Neural progenitor cell (in vitro differentiated cells): ENCODE results near the gene GALR3. TPM values are rescaled to one million over a fixed set of nuclear protein-coding genes. Genes with fewer than 3 reads are reported as not detected.

Experiments used
- DNase-seq: peaks from one replicate; pipeline ENCODE4 v3.0.0-alpha.2; 2016; ENCODE audit warnings: low spot score
- H2AFZ ChIP-seq: fragments of 200-600 bp; sonication (generic); replicated peaks from 2 replicates; pipeline ENCODE4 v1.6.1; 2016; ENCODE audit warnings: antibody characterized with exemption
- H3F3A ChIP-seq: fragments of 200-600 bp; sonication (generic); 2 replicates; pipeline ENCODE4 v1.6.1; 2016; ENCODE audit warnings: antibody characterized with exemption, low read depth
- H3K27ac ChIP-seq: fragments of 200-600 bp; sonication (generic); 2 replicates; pipeline ENCODE4 v1.5.1; 2016; ENCODE audit warnings: mild to moderate bottlenecking
- H3K27me3 ChIP-seq: fragments of 200-600 bp; sonication (generic); 2 replicates; pipeline ENCODE4 v1.6.1; 2016; ENCODE audit warnings: mild to moderate bottlenecking, moderate library complexity
- H3K36me3 ChIP-seq: fragments of 200-600 bp; sonication (generic); 2 replicates; pipeline ENCODE4 v1.5.1; 2016
- H3K4me1 ChIP-seq: fragments of 200-600 bp; sonication (generic); 2 replicates; pipeline ENCODE4 v1.6.1; 2016; ENCODE audit warnings: mixed run types
- H3K4me2 ChIP-seq: fragments of 200-600 bp; sonication (generic); 2 replicates; pipeline ENCODE4 v1.6.1; 2016
- H3K4me3 ChIP-seq: fragments of 200-600 bp; sonication (generic); 2 replicates; pipeline ENCODE4 v1.5.1; 2016
- H3K79me2 ChIP-seq: fragments of 200-600 bp; sonication (generic); 2 replicates; pipeline ENCODE4 v1.6.1; 2016; ENCODE audit warnings: low read depth
- H3K9ac ChIP-seq: fragments of 200-600 bp; sonication (generic); 2 replicates; pipeline ENCODE4 v1.6.1; 2016
- H3K9me3 ChIP-seq: fragments of 200-600 bp; sonication (generic); 2 replicates; pipeline ENCODE4 v1.5.1; 2016; ENCODE audit warnings: low read depth
- H4K20me1 ChIP-seq: fragments of 200-600 bp; sonication (generic); 2 replicates; pipeline ENCODE4 v1.6.1; 2016; ENCODE audit warnings: low read depth
- H3K27ac Mint-ChIP-seq: 3 replicates; pipeline ENCODE4 v1.8.0; 2021; ENCODE audit warnings: mixed read lengths
- H3K27me3 Mint-ChIP-seq: 2 replicates; pipeline ENCODE4 v1.8.0; 2022; ENCODE audit warnings: low read depth, mild to moderate bottlenecking, inconsistent platforms, moderate library complexity, mixed read lengths; ENCODE audit not compliant: insufficient read depth
- H3K36me3 Mint-ChIP-seq: 3 replicates; pipeline ENCODE4 v1.8.0; 2021; ENCODE audit warnings: mixed read lengths
- H3K4me1 Mint-ChIP-seq: 3 replicates; pipeline ENCODE4 v1.8.0; 2021; ENCODE audit warnings: mixed read lengths
- H3K4me3 Mint-ChIP-seq: 3 replicates; pipeline ENCODE4 v1.8.0; 2021; ENCODE audit warnings: mild to moderate bottlenecking, moderate library complexity, mixed read lengths
- H3K9me3 Mint-ChIP-seq: 3 replicates; pipeline ENCODE4 v1.8.0; 2020; ENCODE audit warnings: mixed read lengths
- EZH2 ChIP-seq: fragments of 200-600 bp; sonication (generic); IDR thresholded peaks from 2 replicates; pipeline ENCODE4 v1.6.1; 2017; ENCODE audit warnings: antibody characterized with exemption, mild to moderate bottlenecking, moderate library complexity
- EZH2phosphoT487 ChIP-seq: fragments of 200-600 bp; sonication (generic); IDR thresholded peaks from 2 replicates; pipeline ENCODE4 v1.6.1; 2017; ENCODE audit warnings: antibody characterized with exemption
- total RNA-seq: library from RNA; depleted of rRNA; stranded (reverse); fragments of >200 nt; gene quantifications from 2 replicates; pipeline ENCODE4 v1.2.3, GENCODE V29; 2015; ENCODE audit warnings: low replicate concordance
- TF ChIP-seq, protein P1 (sequence below): fragments of 200-600 bp; sonication (generic); IDR thresholded peaks from 2 replicates; pipeline ENCODE4 v1.5.1; 2017; ENCODE audit warnings: antibody characterized with exemption, mild to moderate bottlenecking

GALR3 gene
- total RNA-seq, 1 donor from 2014 or later, result not detected

DNA sequence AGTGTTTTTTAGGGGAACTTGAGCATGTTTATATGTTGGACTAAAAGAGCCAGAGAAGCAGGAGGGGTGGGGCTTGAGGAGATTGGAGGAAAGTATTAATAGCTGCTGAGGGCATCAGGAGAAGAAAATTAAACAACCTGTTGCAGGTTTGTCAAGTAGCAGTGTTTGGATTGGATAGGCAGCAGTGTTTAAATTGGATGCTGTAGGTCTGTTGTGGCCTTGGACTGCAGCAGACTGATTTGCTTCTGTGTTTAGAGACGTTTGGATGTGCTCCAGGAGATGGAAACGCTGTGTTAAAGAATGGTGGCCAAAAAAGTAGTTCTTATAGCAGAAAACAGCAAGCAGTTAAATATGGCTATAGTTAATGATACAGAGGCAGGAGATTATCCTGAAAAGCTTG is 31.8 kb downstream of the GALR3 start:
- Histone ChIP-seq H3K27me3 (no peaks in the 10 kb centered on the region), H3K9me3 (no peaks in the 10 kb centered on the region), H4K20me1 (peaks cover 50% of the 10 kb centered on the region), H3K4me2 (no peak overlapping the region), H3F3A (peaks cover 11% of the 10 kb centered on the region), H3K4me1 (peaks cover 10% of the 10 kb centered on the region), H3K36me3 (peaks cover 16% of the 10 kb centered on the region), H3K4me3 (no peak overlapping the region), H3K27ac (no peak overlapping the region), H3K79me2 (peaks cover 49% of the 10 kb centered on the region), H3K9ac (no peak overlapping the region), H2AFZ (no peak overlapping the region)
- peaks cover 45% of the 10 kb centered on the region for H3K36me3 Mint-ChIP-seq
- TF ChIP-seq, protein P1, sequence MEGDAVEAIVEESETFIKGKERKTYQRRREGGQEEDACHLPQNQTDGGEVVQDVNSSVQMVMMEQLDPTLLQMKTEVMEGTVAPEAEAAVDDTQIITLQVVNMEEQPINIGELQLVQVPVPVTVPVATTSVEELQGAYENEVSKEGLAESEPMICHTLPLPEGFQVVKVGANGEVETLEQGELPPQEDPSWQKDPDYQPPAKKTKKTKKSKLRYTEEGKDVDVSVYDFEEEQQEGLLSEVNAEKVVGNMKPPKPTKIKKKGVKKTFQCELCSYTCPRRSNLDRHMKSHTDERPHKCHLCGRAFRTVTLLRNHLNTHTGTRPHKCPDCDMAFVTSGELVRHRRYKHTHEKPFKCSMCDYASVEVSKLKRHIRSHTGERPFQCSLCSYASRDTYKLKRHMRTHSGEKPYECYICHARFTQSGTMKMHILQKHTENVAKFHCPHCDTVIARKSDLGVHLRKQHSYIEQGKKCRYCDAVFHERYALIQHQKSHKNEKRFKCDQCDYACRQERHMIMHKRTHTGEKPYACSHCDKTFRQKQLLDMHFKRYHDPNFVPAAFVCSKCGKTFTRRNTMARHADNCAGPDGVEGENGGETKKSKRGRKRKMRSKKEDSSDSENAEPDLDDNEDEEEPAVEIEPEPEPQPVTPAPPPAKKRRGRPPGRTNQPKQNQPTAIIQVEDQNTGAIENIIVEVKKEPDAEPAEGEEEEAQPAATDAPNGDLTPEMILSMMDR, result no peak
- TF ChIP-seq EZH2 (no peak), EZH2phosphoT487 (no peak)
- DNase-seq, result no peak
- no peaks in the 10 kb centered on the region for H3K9me3 Mint-ChIP-seq
- H3K27me3 Mint-ChIP-seq, result no peaks in the 10 kb centered on the region
- no peak overlapping the region for H3K27ac Mint-ChIP-seq
- H3K4me1 Mint-ChIP-seq, result peaks cover 10% of the 10 kb centered on the region
- H3K4me3 Mint-ChIP-seq, result no peak overlapping the region

DNA sequence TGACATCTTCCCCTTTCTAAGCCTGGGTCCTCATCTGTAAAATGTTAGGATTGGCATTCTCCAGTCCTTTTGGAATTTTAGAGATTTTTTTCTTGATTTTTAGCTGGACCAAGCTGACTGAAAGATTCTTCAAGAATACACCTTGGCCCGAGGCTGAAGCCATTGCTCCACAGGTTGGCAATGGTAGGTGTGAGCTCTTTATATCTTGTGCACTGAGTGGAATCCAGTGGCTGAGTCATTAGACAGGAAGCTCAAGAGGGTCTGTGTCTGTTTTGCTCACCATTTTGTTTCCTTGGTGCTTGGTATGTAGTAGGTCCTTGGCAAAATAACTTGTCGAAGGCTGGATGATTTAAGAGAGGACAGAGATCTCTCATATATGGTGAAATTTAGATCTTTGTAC is 32.3 kb downstream of the GALR3 start:
- H3K9me3 ChIP-seq, result no peaks in the 10 kb centered on the region
- no peak overlapping the region for H3K4me3 ChIP-seq
- Mint-ChIP-seq H3K4me3 (no peak overlapping the region), H3K27ac (no peak overlapping the region), H3K27me3 (no peaks in the 10 kb centered on the region), H3K36me3 (peaks cover 45% of the 10 kb centered on the region), H3K9me3 (no peaks in the 10 kb centered on the region), H3K4me1 (peaks cover 8% of the 10 kb centered on the region)
- no peaks in the 10 kb centered on the region for H3K27me3 ChIP-seq
- H3K79me2 ChIP-seq, result peaks cover 44% of the 10 kb centered on the region
- no peak overlapping the region for H2AFZ ChIP-seq
- peaks cover 12% of the 10 kb centered on the region for H3F3A ChIP-seq
- DNase-seq, result no peak
- peaks cover 5% of the 10 kb centered on the region for H3K4me1 ChIP-seq
- H3K27ac ChIP-seq, result no peak overlapping the region
- no peak overlapping the region for H3K9ac ChIP-seq
- TF ChIP-seq, protein P1, result no peak
- TF ChIP-seq EZH2, result no peak
- no peak for TF ChIP-seq EZH2phosphoT487
- no peak overlapping the region for H3K4me2 ChIP-seq
- peaks cover 45% of the 10 kb centered on the region for H4K20me1 ChIP-seq
- H3K36me3 ChIP-seq, result peaks cover 19% of the 10 kb centered on the region

DNA sequence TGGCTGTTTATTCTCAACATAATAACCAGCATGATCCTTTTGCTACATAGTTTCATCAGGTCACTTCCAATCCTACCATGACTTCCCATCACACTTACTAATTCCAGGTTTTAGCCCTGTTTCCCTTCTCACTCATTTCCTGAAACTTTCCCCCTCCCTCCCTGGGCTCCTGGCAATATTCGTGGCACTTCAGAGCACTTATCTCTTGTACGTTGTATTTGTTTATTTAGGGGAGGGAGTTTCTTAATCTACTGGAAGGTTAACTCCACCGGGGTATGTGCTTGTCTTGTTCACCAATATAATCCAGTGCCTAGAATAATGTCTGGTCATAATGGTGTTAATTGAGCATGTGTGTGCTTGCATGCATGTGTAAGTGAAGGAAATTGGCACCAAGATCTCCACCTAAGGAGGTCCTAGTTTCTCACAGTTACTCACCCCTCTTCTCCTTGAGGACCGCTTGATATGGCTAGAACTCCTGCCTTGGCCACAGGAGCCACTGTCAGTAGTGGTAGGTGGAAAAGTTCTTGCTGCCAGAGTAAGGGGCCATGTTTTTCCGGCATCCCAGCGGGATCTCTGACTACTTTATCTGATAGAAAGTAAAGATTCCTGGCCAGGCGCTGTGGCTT is 37.7 kb downstream of the GALR3 start:
- H4K20me1 ChIP-seq, result peaks cover 19% of the 10 kb centered on the region
- H3K27ac Mint-ChIP-seq, result no peak overlapping the region
- no peak overlapping the region for H3K9ac ChIP-seq
- H3K36me3 ChIP-seq, result peaks cover 20% of the 10 kb centered on the region
- no peak for TF ChIP-seq EZH2phosphoT487
- TF ChIP-seq, protein P1, result no peak
- no peaks in the 10 kb centered on the region for H3K4me1 ChIP-seq
- H3K4me2 ChIP-seq, result no peak overlapping the region
- no peak overlapping the region for H2AFZ ChIP-seq
- H3K4me1 Mint-ChIP-seq, result peaks cover 4% of the 10 kb centered on the region
- H3K9me3 Mint-ChIP-seq, result no peaks in the 10 kb centered on the region
- no peaks in the 10 kb centered on the region for H3K9me3 ChIP-seq
- no peak overlapping the region for H3K27ac ChIP-seq
- H3K36me3 Mint-ChIP-seq, result peaks cover 43% of the 10 kb centered on the region
- no peaks in the 10 kb centered on the region for H3K27me3 ChIP-seq
- no peak overlapping the region for H3K4me3 Mint-ChIP-seq
- peaks cover 27% of the 10 kb centered on the region for H3F3A ChIP-seq
- H3K27me3 Mint-ChIP-seq, result no peaks in the 10 kb centered on the region
- H3K4me3 ChIP-seq, result no peak overlapping the region
- peaks cover 18% of the 10 kb centered on the region for H3K79me2 ChIP-seq
- no peak for DNase-seq
